Spleen (tissue), 11 donors: ENCODE measurements around the gene RPS6KA2. TPM values are rescaled to one million over a fixed set of nuclear protein-coding genes. Genes with fewer than 3 reads are reported as not detected.

Source experiments
- DNase-seq: peaks from one replicate; pipeline ENCODE4 v3.0.0-alpha.2; 2020
- H3K27ac ChIP-seq, 8 donors: fragments of 200-600 bp; sonication (generic) in 7 of 8; 1 replicate in 4 of 8; 2 replicates in 4 of 8; pipeline versions ENCODE4 v1.5.0 to v1.8.0; 2016 to 2021; ENCODE audit warnings: inconsistent platforms in 4 of 8, mild to moderate bottlenecking in 4 of 8, moderate library complexity in 1 of 8
- H3K27me3 ChIP-seq, 7 donors: fragments of 200-600 bp; sonication (generic) in 6 of 7; replicated peaks in 1 of 7; 1 replicate in 4 of 7; 2 replicates in 3 of 7; pipeline versions ENCODE4 v1.5.0 to v1.8.0; 2016 to 2021; ENCODE audit warnings: inconsistent platforms in 3 of 7, mild to moderate bottlenecking in 1 of 7
- H3K36me3 ChIP-seq, 6 donors: fragments of 200-600 bp; sonication (generic) in 5 of 6; 1 replicate in 4 of 6; 2 replicates in 2 of 6; pipeline versions ENCODE4 v1.5.0 to v1.8.0; 2016 to 2021; ENCODE audit warnings: inconsistent platforms in 2 of 6
- H3K4me1 ChIP-seq, 6 donors: fragments of 200-600 bp; sonication (generic) in 5 of 6; 1 replicate in 3 of 6; 2 replicates in 3 of 6; pipeline versions ENCODE4 v1.5.0 to v1.8.0; 2016 to 2021; ENCODE audit warnings: inconsistent platforms in 3 of 6
- H3K4me3 ChIP-seq, 8 donors: fragments of 200-600 bp; sonication (generic) in 7 of 8; 1 replicate in 4 of 8; 2 replicates in 4 of 8; pipeline versions ENCODE4 v1.5.0 to v1.8.0; 2016 to 2021; ENCODE audit warnings: inconsistent platforms in 4 of 8, mild to moderate bottlenecking in 4 of 8, moderate library complexity in 2 of 8
- H3K9me3 ChIP-seq, 8 donors: fragments of 200-600 bp; sonication (generic) in 7 of 8; 1 replicate in 4 of 8; 2 replicates in 4 of 8; pipeline versions ENCODE4 v1.5.0 to v1.8.0; 2016 to 2021; ENCODE audit warnings: inconsistent platforms in 4 of 8
- CTCF ChIP-seq, 11 experiments: fragments of 200-600 bp in 7 of 11; fragments of 450-650 bp in 4 of 11; sonication (generic) in 4 of 11; IDR thresholded peaks in 8 of 11; conservative IDR thresholded peaks in 3 of 11; 1 replicate in 7 of 11; 2 replicates in 4 of 11; pipeline versions ENCODE4 v1.4.0 to v1.8.0; 2016 to 2021; ENCODE audit warnings: antibody characterized with exemption in 11 of 11, inconsistent platforms in 4 of 11, mild to moderate bottlenecking in 1 of 11
- POLR2A ChIP-seq, 3 donors: fragments of 450-650 bp; IDR thresholded peaks; one replicate each; pipeline ENCODE4 v1.5.1; 2017; ENCODE audit warnings: antibody characterized with exemption in 3 of 3, mild to moderate bottlenecking in 1 of 3
- POLR2AphosphoS5 ChIP-seq, 3 donors: sonication (generic); formaldehyde crosslinking; IDR thresholded peaks; one replicate each; pipeline ENCODE4 v1.5.1; 2017; ENCODE audit warnings: antibody characterized with exemption in 3 of 3
- WGBS, 5 donors: extraction: QIAGEN DNeasy Blood & Tissue Kit in 3 of 5; methylation state at CpG; one replicate each; pipeline versions ENCODE4 v1.1.5 to v1.1.7; 2013 to 2018; 5-methylcytosine and 5-hydroxymethylcytosine counted together
- intact Hi-C: fragments of 100-400 bp; cut with DNase I; formaldehyde crosslinking; loops from one replicate; pipeline ENCODE4 v1.15.0; 2023; ENCODE audit warnings: low total_unique reads
- polyA plus RNA-seq, 3 donors: library from polyadenylated mRNA; stranded (reverse); fragments of 200-250 nt; gene quantifications; one replicate each; pipeline ENCODE4 v1.2.1, GENCODE V29; 2013
- total RNA-seq, 7 donors: library from RNA; depleted of rRNA in 3 of 7; stranded (reverse); fragments of >200 nt in 3 of 7; fragmentation: NEBNext Ultra II Directional in 4 of 7; extraction: Animal tissue kit (Norgen Biotek cat#: 25700) in 4 of 7; gene quantifications; one replicate each; pipeline versions ENCODE4 v1.1.0 to v1.2.1, GENCODE V29; 2016 to 2021
- donor health status: healthy with polysubstance abuse.
- donor health status: DM: no; HTN: no; CAD: no; lungs with moderate emphysema.
- donor health status: DM: no; HTN: no; CAD: no.
- donor health status: Bipolar disorder and iron deficiency.
- donor health status: healthy.
- donor health status: DM: no; HTN: no; CAD: no.
- donor health status: DM: yes; HTN: yes; CAD: no.

The RPS6KA2 gene
- total and polyA plus RNA-seq, 10 donors: 7.6 to 123 (median 58.1) TPM

- intact Hi-C loops: no loop called here
- Histone ChIP-seq H3K36me3 (peaks cover 0 to 39% (median 0%) of the 10 kb centered on the region in 6 donors), H3K27ac (peak overlapping the region in 7 of 8 donors; percentile 8 to 75 (median 52)), H3K4me3 (no peak overlapping the region), H3K4me1 (peaks cover 0 to 44% (median 5%) of the 10 kb centered on the region in 6 donors), H3K27me3 (no peaks in the 10 kb centered on the region), H3K9me3 (no peaks in the 10 kb centered on the region)
- DNase-seq: no peak
- no peak for TF ChIP-seq POLR2A (IDR thresholded peaks at IDR 0.05)
- TF ChIP-seq CTCF (IDR thresholded peaks at IDR 0.05 in 8 of 11, conservative IDR thresholded peaks at IDR 0.05 in 3 of 11): no peak
- TF ChIP-seq POLR2AphosphoS5 (IDR thresholded peaks at IDR 0.05): no peak
- whole genome bisulfite sequencing, 5 donors: 69 to 89% (median 73%) methylated on average over 12 of the region's 12 CpGs
These were observed 12.9 kb downstream of the RPS6KA2 start for GRCh38 chr6:166614171-166614583.

GRCh38 chr6:166613027-166613426, 14.0 kb downstream of the RPS6KA2 start:
- WGBS, 5 donors: 84 to 90% (median 88%) methylated on average over 7 of the region's 7 CpGs
- H3K27me3 ChIP-seq: no peaks in the 10 kb centered on the region
- peaks cover 0 to 44% (median 5%) of the 10 kb centered on the region in 6 donors for H3K4me1 ChIP-seq
- no peak for DNase-seq
- H3K4me3 ChIP-seq: no peak overlapping the region
- TF ChIP-seq POLR2AphosphoS5 (IDR thresholded peaks at IDR 0.05) (no peak), POLR2A (IDR thresholded peaks at IDR 0.05) (no peak), CTCF (IDR thresholded peaks at IDR 0.05 in 8 of 11, conservative IDR thresholded peaks at IDR 0.05 in 3 of 11) (no peak)
- intact Hi-C loops: no loop called here
- H3K9me3 ChIP-seq: no peaks in the 10 kb centered on the region
- peaks cover 0 to 28% (median 0%) of the 10 kb centered on the region in 6 donors for H3K36me3 ChIP-seq
- H3K27ac ChIP-seq: peak overlapping the region in 6 of 8 donors; percentile 9 to 75 (median 55)

- 72 to 83% (median 78%) methylated on average over 11 of the region's 11 CpGs for WGBS, 5 donors
These were observed 14.6 kb downstream of the RPS6KA2 start for GRCh38 chr6:166612471-166612881.

More at GRCh38 chr6:166612471-166612881, 14.6 kb downstream of the RPS6KA2 start:
- DNase-seq: no peak
- intact Hi-C loops: no loop called here
- Histone ChIP-seq H3K36me3 (peaks cover 0 to 22% (median 0%) of the 10 kb centered on the region in 6 donors), H3K27me3 (no peaks in the 10 kb centered on the region), H3K9me3 (no peaks in the 10 kb centered on the region), H3K4me3 (no peak overlapping the region), H3K27ac (peak overlapping the region in 5 of 8 donors; percentile 9 to 75 (median 58)), H3K4me1 (peaks cover 0 to 44% (median 5%) of the 10 kb centered on the region in 6 donors)
- TF ChIP-seq CTCF (IDR thresholded peaks at IDR 0.05 in 8 of 11, conservative IDR thresholded peaks at IDR 0.05 in 3 of 11) (no peak), POLR2A (IDR thresholded peaks at IDR 0.05) (no peak), POLR2AphosphoS5 (IDR thresholded peaks at IDR 0.05) (no peak)
